Osteoblast (primary cell): ENCODE data around the gene SEPTIN8. TPM values are rescaled to one million over a fixed set of nuclear protein-coding genes. Genes with fewer than 3 reads are reported as not detected.

Experiments used
- DNase-seq: peaks from one replicate; pipeline ENCODE4 v3.0.0; 2011; ENCODE audit warnings: low spot score, mixed read lengths; ENCODE audit not compliant: insufficient read length; ENCODE audit errors: missing footprints
- H2AFZ ChIP-seq: 2 replicates; pipeline ENCODE4 v1.6.0; 2011; ENCODE audit warnings: mild to moderate bottlenecking, low read length
- H3K27ac ChIP-seq: 2 replicates; pipeline ENCODE4 v1.5.1; 2011; ENCODE audit warnings: mild to moderate bottlenecking, low read depth, low read length, moderate library complexity
- H3K27me3 ChIP-seq: 2 replicates; pipeline ENCODE4 v1.6.0; 2012; ENCODE audit warnings: mild to moderate bottlenecking, control low read depth, inconsistent platforms, low read length, moderate library complexity; ENCODE audit not compliant: insufficient read depth
- H3K36me3 ChIP-seq: 2 replicates; pipeline ENCODE4 v1.5.1; 2011; ENCODE audit warnings: mild to moderate bottlenecking, low read length, control low read depth, moderate library complexity; ENCODE audit not compliant: insufficient read depth
- H3K4me1 ChIP-seq: 2 replicates; pipeline ENCODE4 v1.5.1; 2011; ENCODE audit warnings: mild to moderate bottlenecking, low read length, control low read depth, moderate library complexity; ENCODE audit not compliant: insufficient read depth
- H3K4me2 ChIP-seq: 2 replicates; pipeline ENCODE4 v1.6.0; 2011; ENCODE audit warnings: mild to moderate bottlenecking, low read length; ENCODE audit not compliant: insufficient read depth
- H3K4me3 ChIP-seq: fragments of 200-600 bp; sonication (generic); 3 replicates; pipeline ENCODE4 v1.5.1; 2012; ENCODE audit warnings: mild to moderate bottlenecking, low read length, inconsistent platforms; ENCODE audit not compliant: insufficient read depth
- H3K79me2 ChIP-seq: 2 replicates; pipeline ENCODE4 v1.6.0; 2012; ENCODE audit warnings: mild to moderate bottlenecking, low read length, control low read depth, inconsistent platforms; ENCODE audit not compliant: insufficient read depth
- H3K9me3 ChIP-seq: 2 replicates; pipeline ENCODE4 v1.5.1; 2011; ENCODE audit warnings: low read depth, low read length, control low read depth
- H4K20me1 ChIP-seq: 2 replicates; pipeline ENCODE4 v1.6.0; 2012; ENCODE audit warnings: mild to moderate bottlenecking, low read length, control low read depth; ENCODE audit not compliant: insufficient read depth
- total RNA-seq: library from RNA; depleted of rRNA; stranded (reverse); fragments of >200 nt; gene quantifications from 2 replicates; pipeline ENCODE4 v1.2.3, GENCODE V29; 2012
- TF ChIP-seq, protein P1 (sequence below): IDR thresholded peaks from 2 replicates; pipeline ENCODE4 v1.5.1; 2011; ENCODE audit warnings: mild to moderate bottlenecking, low read depth, low read length, moderate library complexity; ENCODE audit errors: extremely low read depth

SEPTIN8 gene
- total RNA-seq, 1 donor, result 33.7 TPM

DNA sequence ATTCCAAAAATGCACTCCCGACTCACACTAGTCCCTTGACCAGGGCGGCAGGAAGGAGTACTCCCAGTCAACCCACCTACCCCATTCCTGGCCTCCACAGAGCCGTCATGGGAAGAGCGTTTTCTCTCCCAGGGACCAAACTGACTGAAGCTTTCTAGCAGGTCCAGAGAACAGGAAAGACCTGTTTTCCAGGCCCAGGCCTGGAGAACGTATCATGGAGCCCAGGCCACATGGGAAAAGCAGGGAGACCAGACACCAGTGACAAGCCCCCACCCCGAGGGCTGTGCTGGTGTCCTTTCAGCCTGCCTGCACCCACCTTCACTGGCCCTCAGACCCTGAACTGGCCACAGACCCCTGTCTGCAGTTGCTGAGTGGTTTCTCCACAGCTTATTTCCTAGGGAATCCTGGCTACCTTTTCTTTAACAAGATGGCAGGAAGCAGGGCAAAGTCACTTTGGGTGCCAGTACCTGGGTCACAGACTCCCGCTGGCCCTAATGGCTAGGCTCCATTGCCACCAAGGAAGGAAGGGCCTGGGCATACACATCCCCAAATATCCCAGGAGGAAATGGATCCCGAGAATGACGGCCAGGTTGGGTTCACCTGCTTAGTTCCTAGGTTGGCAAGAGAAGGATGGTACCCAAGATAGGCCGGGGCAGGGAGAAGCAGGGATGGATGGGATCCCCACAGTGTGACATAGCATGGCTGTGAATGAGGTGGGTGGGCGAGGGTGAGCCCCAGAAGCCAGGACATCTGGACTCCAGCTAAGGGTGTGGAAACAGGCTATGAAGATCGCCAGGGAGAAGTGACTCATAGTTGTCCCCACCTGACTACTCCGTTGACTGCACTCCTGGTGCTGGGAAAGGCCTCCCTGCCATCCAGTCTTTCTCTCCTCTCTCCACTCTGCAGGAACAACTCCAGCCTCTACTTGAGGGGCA lies 17.7 kb downstream of the SEPTIN8 start:
- Histone ChIP-seq H3K9me3 (no peaks in the 10 kb centered on the region), H4K20me1 (peaks cover 7% of the 10 kb centered on the region), H3K79me2 (no peaks in the 10 kb centered on the region), H3K4me2 (no peak overlapping the region), H2AFZ (no peak overlapping the region), H3K36me3 (peaks cover 30% of the 10 kb centered on the region), H3K4me1 (no peaks in the 10 kb centered on the region), H3K27ac (no peak overlapping the region), H3K4me3 (no peak overlapping the region), H3K27me3 (peaks cover 1% of the 10 kb centered on the region)
- TF ChIP-seq, protein P1, sequence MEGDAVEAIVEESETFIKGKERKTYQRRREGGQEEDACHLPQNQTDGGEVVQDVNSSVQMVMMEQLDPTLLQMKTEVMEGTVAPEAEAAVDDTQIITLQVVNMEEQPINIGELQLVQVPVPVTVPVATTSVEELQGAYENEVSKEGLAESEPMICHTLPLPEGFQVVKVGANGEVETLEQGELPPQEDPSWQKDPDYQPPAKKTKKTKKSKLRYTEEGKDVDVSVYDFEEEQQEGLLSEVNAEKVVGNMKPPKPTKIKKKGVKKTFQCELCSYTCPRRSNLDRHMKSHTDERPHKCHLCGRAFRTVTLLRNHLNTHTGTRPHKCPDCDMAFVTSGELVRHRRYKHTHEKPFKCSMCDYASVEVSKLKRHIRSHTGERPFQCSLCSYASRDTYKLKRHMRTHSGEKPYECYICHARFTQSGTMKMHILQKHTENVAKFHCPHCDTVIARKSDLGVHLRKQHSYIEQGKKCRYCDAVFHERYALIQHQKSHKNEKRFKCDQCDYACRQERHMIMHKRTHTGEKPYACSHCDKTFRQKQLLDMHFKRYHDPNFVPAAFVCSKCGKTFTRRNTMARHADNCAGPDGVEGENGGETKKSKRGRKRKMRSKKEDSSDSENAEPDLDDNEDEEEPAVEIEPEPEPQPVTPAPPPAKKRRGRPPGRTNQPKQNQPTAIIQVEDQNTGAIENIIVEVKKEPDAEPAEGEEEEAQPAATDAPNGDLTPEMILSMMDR, result no peak
- DNase-seq, result peak; percentile 54

DNA sequence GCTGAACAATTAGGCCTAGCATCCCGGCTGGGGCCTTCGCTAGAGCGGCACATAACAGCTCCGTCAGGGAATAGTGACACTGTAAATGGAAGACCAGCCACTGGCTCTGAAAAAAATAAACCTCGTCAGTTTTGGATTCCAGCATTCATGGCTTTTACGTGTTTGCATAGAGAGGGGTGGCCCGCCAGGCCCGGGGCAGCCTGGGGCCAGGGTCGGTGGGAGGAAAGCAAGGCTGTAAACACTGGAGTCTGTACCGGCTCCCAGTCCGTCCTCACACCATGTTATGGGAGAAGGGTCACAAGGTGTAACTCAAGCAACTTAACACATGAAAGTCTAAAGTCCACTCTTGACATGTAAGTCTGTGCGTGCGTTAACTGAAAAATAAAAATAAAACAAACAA lies 18.6 kb downstream of the SEPTIN8 start:
- H3K4me2 ChIP-seq, result no peak overlapping the region

DNA sequence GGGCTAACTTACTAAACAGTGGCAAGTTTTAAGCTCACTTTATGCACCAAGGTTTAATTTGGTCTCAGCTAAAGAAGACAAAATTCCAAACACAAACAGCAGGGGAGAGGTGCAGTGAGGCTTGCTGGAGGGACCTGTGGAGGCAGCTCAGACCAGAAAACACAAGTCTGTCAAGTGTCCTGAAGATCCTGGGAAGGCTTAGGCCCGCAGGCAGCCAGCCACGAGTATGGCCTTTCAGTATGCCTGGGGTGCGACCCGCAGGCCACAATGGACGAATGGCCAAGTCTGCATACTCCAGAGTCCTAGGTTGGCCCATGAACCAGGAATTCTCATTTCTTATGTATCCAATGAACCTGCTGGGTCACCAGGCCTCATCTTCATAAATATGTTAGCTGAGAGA lies 20.5 kb downstream of the SEPTIN8 start:
- TF ChIP-seq, protein P1, result no peak
- no peaks in the 10 kb centered on the region for H3K9me3 ChIP-seq
- H3K36me3 ChIP-seq, result peaks cover 13% of the 10 kb centered on the region
- H3K4me1 ChIP-seq, result peaks cover 5% of the 10 kb centered on the region
- H2AFZ ChIP-seq, result no peak overlapping the region
- peaks cover 21% of the 10 kb centered on the region for H4K20me1 ChIP-seq
- H3K27ac ChIP-seq, result no peak overlapping the region
- H3K79me2 ChIP-seq, result no peaks in the 10 kb centered on the region
- no peak for DNase-seq
- no peak overlapping the region for H3K4me3 ChIP-seq
- H3K27me3 ChIP-seq, result peaks cover 22% of the 10 kb centered on the region
- H3K4me2 ChIP-seq, result no peak overlapping the region

More for the DNA sequence above, 18.6 kb downstream of the SEPTIN8 start:
- H3K79me2 ChIP-seq, result no peaks in the 10 kb centered on the region
- H3K27ac ChIP-seq, result no peak overlapping the region
- peak; percentile 32 for DNase-seq
- peaks cover 29% of the 10 kb centered on the region for H3K36me3 ChIP-seq
- H3K9me3 ChIP-seq, result no peaks in the 10 kb centered on the region
- TF ChIP-seq, protein P1, result no peak
- H3K4me3 ChIP-seq, result no peak overlapping the region
- H2AFZ ChIP-seq, result no peak overlapping the region
- peaks cover 7% of the 10 kb centered on the region for H3K27me3 ChIP-seq
- no peaks in the 10 kb centered on the region for H3K4me1 ChIP-seq
- peaks cover 10% of the 10 kb centered on the region for H4K20me1 ChIP-seq

DNA sequence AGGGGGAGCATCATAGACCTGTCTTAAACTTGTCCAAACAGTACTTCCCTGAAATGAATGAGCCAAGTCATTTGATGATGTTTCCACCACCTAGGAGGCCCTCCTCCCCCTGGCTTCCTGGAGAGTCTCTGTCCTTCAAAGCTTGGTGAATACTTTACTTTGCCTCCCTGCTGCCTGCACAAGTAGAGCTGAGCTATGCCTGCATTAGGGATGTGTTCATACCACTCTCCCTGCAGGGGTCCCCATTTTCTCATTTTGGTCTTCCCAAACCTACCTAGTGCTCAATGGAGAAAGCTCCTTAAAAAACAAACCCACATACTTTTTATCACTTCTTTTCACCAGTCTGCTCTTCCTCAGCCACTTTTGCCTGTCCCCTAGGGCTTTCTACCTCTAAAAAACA lies 22.1 kb downstream of the SEPTIN8 start:
- peaks cover 13% of the 10 kb centered on the region for H3K4me1 ChIP-seq
- H3K36me3 ChIP-seq, result peaks cover 9% of the 10 kb centered on the region
- H3K4me2 ChIP-seq, result no peak overlapping the region
- H3K27me3 ChIP-seq, result peaks cover 30% of the 10 kb centered on the region
- no peaks in the 10 kb centered on the region for H3K9me3 ChIP-seq
- H3K79me2 ChIP-seq, result no peaks in the 10 kb centered on the region
- peaks cover 29% of the 10 kb centered on the region for H4K20me1 ChIP-seq
- H3K4me3 ChIP-seq, result no peak overlapping the region
- TF ChIP-seq, protein P1, result peak; percentile 35
- H3K27ac ChIP-seq, result no peak overlapping the region
- H2AFZ ChIP-seq, result no peak overlapping the region
- DNase-seq, result peak; percentile 81
